ENCODE results near the gene SMARCAL1.

SMARCAL1 gene

DNA sequence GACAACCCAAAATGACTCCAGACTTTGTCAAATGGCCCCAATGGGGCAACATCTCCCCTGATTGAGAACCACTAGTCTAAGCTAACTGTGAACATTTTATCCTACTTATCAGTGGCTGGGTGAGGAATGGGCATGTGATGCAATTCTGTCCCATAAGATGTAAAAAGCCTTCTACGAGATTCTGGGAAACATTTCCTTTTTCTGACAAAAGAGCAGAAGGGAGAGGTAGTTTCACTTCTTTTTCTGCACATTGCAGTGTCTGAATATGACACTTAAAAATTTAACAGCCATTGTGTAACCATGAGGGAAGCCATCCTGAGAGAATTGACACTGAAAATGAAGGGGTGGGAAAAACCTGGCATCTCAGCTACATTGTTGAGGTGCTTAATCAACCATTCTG, 22.7 kb upstream of the SMARCAL1 start:
- Histone ChIP-seq H3K27ac (ENCODE audit: low read depth, low read length) (no peak overlapping the region), H2AK5ac (ENCODE audit: low read length) (no peak overlapping the region), H3K56ac (ENCODE audit: low read length) (no peak overlapping the region), H3K79me1 (ENCODE audit: low read length) (no peaks in the 10 kb centered on the region), H4K5ac (ENCODE audit: low read length) (no peak overlapping the region), H3K27me3 (ENCODE audit: insufficient read depth, low read length, poor library complexity) (no peaks in the 10 kb centered on the region), H3K18ac (ENCODE audit: low read length) (no peak overlapping the region), H3K23ac (ENCODE audit: low read length) (no peak overlapping the region), H2BK120ac (ENCODE audit: low read depth, low read length) (no peak overlapping the region), H2BK5ac (ENCODE audit: low read length) (no peak overlapping the region), H3K9ac (ENCODE audit: low read length) (no peak overlapping the region), H3K79me2 (ENCODE audit: control insufficient read depth, insufficient read depth, low read length) (no peaks in the 10 kb centered on the region), H3K4me2 (ENCODE audit: low read length) (no peak overlapping the region), H3K4ac (ENCODE audit: low read depth, low read length) (no peak overlapping the region), H3K4me3 (ENCODE audit: low read length) (no peak overlapping the region), H4K8ac (ENCODE audit: low read depth, low read length) (no peak overlapping the region), H3K36me3 (ENCODE audit: control insufficient read depth, insufficient read depth, low read length) (no peaks in the 10 kb centered on the region), H3K4me1 (ENCODE audit: control insufficient read depth, low read depth, low read length) (peaks cover 3% of the 10 kb centered on the region), H2BK15ac (replicated peaks; ENCODE audit: low read depth) (no peak overlapping the region)
- no peak for DNase-seq
- WGBS (ENCODE audit: extremely low coverage, insufficient coverage, low lambda C conversion rate) = no CpG with 5 or more reads among the region's 1 CpG

- no peaks in the 10 kb centered on the region for H3K27me3 ChIP-seq (ENCODE audit: insufficient read depth, low read length, poor library complexity)
- H2BK5ac ChIP-seq (ENCODE audit: low read length) = no peak overlapping the region
- no peak overlapping the region for H3K4me3 ChIP-seq (ENCODE audit: low read length)
- no peaks in the 10 kb centered on the region for H3K79me1 ChIP-seq (ENCODE audit: low read length)
- no peak overlapping the region for H4K8ac ChIP-seq (ENCODE audit: low read depth, low read length)
- H3K27ac ChIP-seq (ENCODE audit: low read depth, low read length) = no peak overlapping the region
- H2BK15ac ChIP-seq (replicated peaks; ENCODE audit: low read depth) = no peak overlapping the region
- no CpG with 5 or more reads among the region's 6 CpGs for WGBS (ENCODE audit: extremely low coverage, insufficient coverage, low lambda C conversion rate)
- H4K5ac ChIP-seq (ENCODE audit: low read length) = no peak overlapping the region
- H3K9ac ChIP-seq (ENCODE audit: low read length) = no peak overlapping the region
- no peaks in the 10 kb centered on the region for H3K79me2 ChIP-seq (ENCODE audit: control insufficient read depth, insufficient read depth, low read length)
- peaks cover 3% of the 10 kb centered on the region for H3K4me1 ChIP-seq (ENCODE audit: control insufficient read depth, low read depth, low read length)
- DNase-seq = peak; percentile 18
- H2AK5ac ChIP-seq (ENCODE audit: low read length) = no peak overlapping the region
- no peak overlapping the region for H2BK120ac ChIP-seq (ENCODE audit: low read depth, low read length)
- no peak overlapping the region for H3K18ac ChIP-seq (ENCODE audit: low read length)
- no peak overlapping the region for H3K4ac ChIP-seq (ENCODE audit: low read depth, low read length)
- H3K56ac ChIP-seq (ENCODE audit: low read length) = no peak overlapping the region
- H3K4me2 ChIP-seq (ENCODE audit: low read length) = no peak overlapping the region
- no peak overlapping the region for H3K23ac ChIP-seq (ENCODE audit: low read length)
- H3K36me3 ChIP-seq (ENCODE audit: control insufficient read depth, insufficient read depth, low read length) = no peaks in the 10 kb centered on the region
Observed at GRCh38 chr2:216391401-216391800, 20.9 kb upstream of the SMARCAL1 start.

DNA sequence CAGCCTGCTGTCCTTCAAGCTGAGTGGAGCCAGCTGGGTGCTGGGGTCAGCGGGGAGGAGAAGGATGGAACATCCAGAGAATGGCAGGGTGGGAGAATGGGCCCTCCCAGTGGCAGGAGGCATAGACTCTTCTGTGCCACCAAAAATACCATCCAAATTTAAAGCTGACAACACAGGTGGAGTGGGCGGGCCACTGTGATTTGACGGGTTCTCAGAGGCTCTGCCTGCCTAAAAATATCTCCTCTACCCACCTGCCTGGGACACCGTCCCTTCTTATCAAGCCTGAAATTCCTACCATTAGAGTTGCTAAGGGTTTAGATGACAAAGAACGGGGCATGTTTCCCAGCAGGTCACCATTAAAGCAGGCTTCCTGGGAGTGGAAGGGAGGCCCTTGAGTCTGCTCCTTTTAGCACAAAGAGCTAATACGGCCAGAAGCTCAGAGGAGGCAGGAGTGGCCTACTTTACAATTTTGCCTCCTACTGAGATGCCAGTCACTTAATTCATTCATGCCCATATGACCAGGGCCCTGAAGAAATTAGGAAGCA, 20.2 kb upstream of the SMARCAL1 start:
- no peak overlapping the region for H3K4me3 ChIP-seq (ENCODE audit: low read length)
- H2BK120ac ChIP-seq (ENCODE audit: low read depth, low read length) = no peak overlapping the region
- no peaks in the 10 kb centered on the region for H3K27me3 ChIP-seq (ENCODE audit: insufficient read depth, low read length, poor library complexity)
- DNase-seq = peak; percentile 68
- no peaks in the 10 kb centered on the region for H3K79me2 ChIP-seq (ENCODE audit: control insufficient read depth, insufficient read depth, low read length)
- peaks cover 3% of the 10 kb centered on the region for H3K4me1 ChIP-seq (ENCODE audit: control insufficient read depth, low read depth, low read length)
- H2BK15ac ChIP-seq (replicated peaks; ENCODE audit: low read depth) = no peak overlapping the region
- peak overlapping the region; percentile 25 for H3K56ac ChIP-seq (ENCODE audit: low read length)
- H2AK5ac ChIP-seq (ENCODE audit: low read length) = no peak overlapping the region
- no peak overlapping the region for H3K4me2 ChIP-seq (ENCODE audit: low read length)
- H3K23ac ChIP-seq (ENCODE audit: low read length) = no peak overlapping the region
- no peak overlapping the region for H3K4ac ChIP-seq (ENCODE audit: low read depth, low read length)
- no peak overlapping the region for H4K8ac ChIP-seq (ENCODE audit: low read depth, low read length)
- no peaks in the 10 kb centered on the region for H3K36me3 ChIP-seq (ENCODE audit: control insufficient read depth, insufficient read depth, low read length)
- no peak overlapping the region for H3K27ac ChIP-seq (ENCODE audit: low read depth, low read length)
- H3K9ac ChIP-seq (ENCODE audit: low read length) = no peak overlapping the region
- no peak overlapping the region for H2BK5ac ChIP-seq (ENCODE audit: low read length)
- no peaks in the 10 kb centered on the region for H3K79me1 ChIP-seq (ENCODE audit: low read length)
- no peak overlapping the region for H3K18ac ChIP-seq (ENCODE audit: low read length)
- no CpG with 5 or more reads among the region's 6 CpGs for WGBS (ENCODE audit: extremely low coverage, insufficient coverage, low lambda C conversion rate)
- H4K5ac ChIP-seq (ENCODE audit: low read length) = no peak overlapping the region

DNA sequence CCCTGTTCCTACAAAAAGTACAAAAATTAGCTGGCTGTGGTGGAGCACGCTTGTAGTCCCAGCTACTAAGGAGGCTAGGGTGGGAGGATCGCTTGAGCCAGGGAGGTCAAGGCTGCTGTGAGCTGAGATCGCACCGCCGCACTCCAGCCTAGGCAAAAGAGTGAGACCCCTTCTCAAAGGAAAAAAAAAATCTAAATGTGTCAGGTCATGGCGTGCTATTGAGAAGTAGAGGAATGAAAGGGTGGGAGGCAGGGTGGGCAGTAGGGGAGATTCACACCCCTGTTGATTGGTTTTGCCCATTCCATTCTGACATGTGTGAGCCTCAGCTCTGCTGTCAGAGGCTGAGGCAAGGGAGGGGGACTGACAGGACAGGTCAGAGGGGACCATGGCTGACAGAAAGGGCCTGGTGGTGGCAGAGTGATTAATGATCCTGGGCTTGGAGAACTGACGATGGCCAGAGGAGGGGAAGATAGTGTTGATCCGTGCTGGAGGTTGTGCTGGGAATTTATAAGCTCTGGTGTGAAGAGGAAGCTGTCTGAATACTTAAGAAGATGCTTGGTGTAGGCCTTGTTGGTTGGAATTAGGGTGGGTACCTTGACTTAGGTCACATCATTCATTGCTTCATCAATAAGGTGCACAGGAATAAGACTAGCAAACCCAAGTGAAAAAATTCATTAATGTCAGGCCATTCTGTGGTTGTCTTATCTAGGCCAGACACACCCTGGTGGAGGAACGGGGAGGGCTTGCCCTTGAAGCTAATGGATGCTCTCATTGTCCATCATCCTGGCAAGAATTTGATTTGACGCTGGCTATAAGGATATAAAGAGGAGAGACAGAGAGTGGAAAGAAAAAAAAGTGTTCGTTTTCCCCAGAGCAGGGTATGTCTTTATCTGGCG, 19.1 kb upstream of the SMARCAL1 start:
- DNase-seq = no peak
- no peak overlapping the region for H2BK5ac ChIP-seq (ENCODE audit: low read length)
- H2BK15ac ChIP-seq (replicated peaks; ENCODE audit: low read depth) = no peak overlapping the region
- no peak overlapping the region for H3K56ac ChIP-seq (ENCODE audit: low read length)
- no peak overlapping the region for H3K18ac ChIP-seq (ENCODE audit: low read length)
- H4K5ac ChIP-seq (ENCODE audit: low read length) = no peak overlapping the region
- H3K27ac ChIP-seq (ENCODE audit: low read depth, low read length) = no peak overlapping the region
- H3K4me1 ChIP-seq (ENCODE audit: control insufficient read depth, low read depth, low read length) = peaks cover 3% of the 10 kb centered on the region
- H3K9ac ChIP-seq (ENCODE audit: low read length) = no peak overlapping the region
- H4K8ac ChIP-seq (ENCODE audit: low read depth, low read length) = no peak overlapping the region
- WGBS (ENCODE audit: extremely low coverage, insufficient coverage, low lambda C conversion rate) = no CpG with 5 or more reads among the region's 12 CpGs
- no peaks in the 10 kb centered on the region for H3K27me3 ChIP-seq (ENCODE audit: insufficient read depth, low read length, poor library complexity)
- H2AK5ac ChIP-seq (ENCODE audit: low read length) = no peak overlapping the region
- no peak overlapping the region for H3K4me3 ChIP-seq (ENCODE audit: low read length)
- H3K79me2 ChIP-seq (ENCODE audit: control insufficient read depth, insufficient read depth, low read length) = no peaks in the 10 kb centered on the region
- no peak overlapping the region for H3K4ac ChIP-seq (ENCODE audit: low read depth, low read length)
- no peaks in the 10 kb centered on the region for H3K36me3 ChIP-seq (ENCODE audit: control insufficient read depth, insufficient read depth, low read length)
- H3K79me1 ChIP-seq (ENCODE audit: low read length) = no peaks in the 10 kb centered on the region
- H3K4me2 ChIP-seq (ENCODE audit: low read length) = no peak overlapping the region
- no peak overlapping the region for H3K23ac ChIP-seq (ENCODE audit: low read length)
- no peak overlapping the region for H2BK120ac ChIP-seq (ENCODE audit: low read depth, low read length)

DNA sequence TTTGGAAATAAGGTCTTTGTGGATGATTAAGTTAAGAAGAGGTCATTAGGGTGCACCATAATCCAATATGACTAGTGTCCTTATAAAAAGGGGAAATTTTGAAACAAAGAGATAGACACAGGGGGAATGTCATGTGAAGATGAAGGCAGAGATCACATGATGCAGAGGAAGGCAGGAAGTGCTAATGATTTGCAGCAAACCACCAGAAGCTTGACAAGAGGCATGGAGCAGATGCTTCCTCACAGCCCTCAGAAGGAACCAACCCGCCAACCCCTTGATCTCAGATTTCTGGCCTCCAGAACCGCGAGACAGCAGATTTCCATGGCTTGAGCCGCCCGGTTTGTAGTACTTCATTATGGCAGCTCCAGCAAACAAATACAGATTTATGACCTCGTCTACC, 17.4 kb upstream of the SMARCAL1 start:
- Histone ChIP-seq H3K4me3 (ENCODE audit: low read length) (no peak overlapping the region), H2AK5ac (ENCODE audit: low read length) (no peak overlapping the region), H3K9ac (ENCODE audit: low read length) (no peak overlapping the region), H3K4me1 (ENCODE audit: control insufficient read depth, low read depth, low read length) (peaks cover 3% of the 10 kb centered on the region), H3K79me1 (ENCODE audit: low read length) (no peaks in the 10 kb centered on the region), H3K18ac (ENCODE audit: low read length) (no peak overlapping the region), H3K27me3 (ENCODE audit: insufficient read depth, low read length, poor library complexity) (no peaks in the 10 kb centered on the region), H3K79me2 (ENCODE audit: control insufficient read depth, insufficient read depth, low read length) (no peaks in the 10 kb centered on the region), H4K8ac (ENCODE audit: low read depth, low read length) (no peak overlapping the region), H2BK5ac (ENCODE audit: low read length) (no peak overlapping the region), H3K23ac (ENCODE audit: low read length) (no peak overlapping the region), H3K27ac (ENCODE audit: low read depth, low read length) (no peak overlapping the region), H2BK15ac (replicated peaks; ENCODE audit: low read depth) (no peak overlapping the region), H3K4ac (ENCODE audit: low read depth, low read length) (no peak overlapping the region), H2BK120ac (ENCODE audit: low read depth, low read length) (no peak overlapping the region), H3K56ac (ENCODE audit: low read length) (no peak overlapping the region), H4K5ac (ENCODE audit: low read length) (no peak overlapping the region), H3K4me2 (ENCODE audit: low read length) (no peak overlapping the region), H3K36me3 (ENCODE audit: control insufficient read depth, insufficient read depth, low read length) (no peaks in the 10 kb centered on the region)
- WGBS (ENCODE audit: extremely low coverage, insufficient coverage, low lambda C conversion rate) = no CpG with 5 or more reads among the region's 6 CpGs
- no peak for DNase-seq
